HG03457 (cell line): Measurements from ENCODE around the gene TM2D3.

Source experiments
- ATAC-seq: cut with Tn5 transposase; IDR thresholded peaks from one replicate; pipeline ENCODE4 v1.9.1; 2021; ENCODE audit warnings: moderate number of reproducible peaks; ENCODE audit not compliant: unreplicated experiment

Gene TM2D3

GRCh38 chr15:101652098-101652785 is at the start of gene TM2D3:
TM2D3 (minus strand) TSS chr15:101652381; CDS start chr15:101652361, 20 bp downstream.
- ATAC-seq, result peak; percentile 79

- no peak for ATAC-seq
These were observed 46.1 kb upstream of the TM2D3 start for GRCh38 chr15:101698314-101698713.

GRCh38 chr15:101697488-101697887 is 45.3 kb upstream of the TM2D3 start:
- no peak for ATAC-seq

- no peak for ATAC-seq
These were observed 44.6 kb upstream of the TM2D3 start for GRCh38 chr15:101696829-101697228.

GRCh38 chr15:101694261-101694660 is 42.1 kb upstream of the TM2D3 start:
- ATAC-seq, result no peak

GRCh38 chr15:101692801-101693598 is 40.8 kb upstream of the TM2D3 start:
- no peak for ATAC-seq

- ATAC-seq, result no peak
These were observed 37.7 kb upstream of the TM2D3 start for GRCh38 chr15:101689901-101690300.

GRCh38 chr15:101686718-101687117 is 34.5 kb upstream of the TM2D3 start:
- ATAC-seq, result no peak

- no peak for ATAC-seq
These were observed 32.7 kb upstream of the TM2D3 start for GRCh38 chr15:101684877-101685276.

- ATAC-seq, result no peak
These were observed 32.2 kb upstream of the TM2D3 start for GRCh38 chr15:101684384-101684783.

GRCh38 chr15:101679806-101680205 is 27.6 kb upstream of the TM2D3 start:
- no peak for ATAC-seq

GRCh38 chr15:101676921-101677329 is 24.7 kb upstream of the TM2D3 start:
- ATAC-seq, result no peak

- no peak for ATAC-seq
These were observed 23.8 kb upstream of the TM2D3 start for GRCh38 chr15:101675796-101676582.

- ATAC-seq, result no peak
These were observed 22.8 kb upstream of the TM2D3 start for GRCh38 chr15:101675015-101675414.

GRCh38 chr15:101672298-101672697 is 20.1 kb upstream of the TM2D3 start:
- no peak for ATAC-seq

GRCh38 chr15:101669744-101670143 is 17.6 kb upstream of the TM2D3 start:
- ATAC-seq, result no peak

- ATAC-seq, result no peak
These were observed 15.7 kb upstream of the TM2D3 start for GRCh38 chr15:101667881-101668280.

GRCh38 chr15:101664303-101664913 is 12.2 kb upstream of the TM2D3 start:
- ATAC-seq, result no peak

- no peak for ATAC-seq
These were observed 10.0 kb upstream of the TM2D3 start for GRCh38 chr15:101662203-101662602.

GRCh38 chr15:101660005-101660404 is 7.8 kb upstream of the TM2D3 start:
- ATAC-seq, result no peak
